ENCODE data around the gene TGFBR3. TPM values are rescaled to one million over a fixed set of nuclear protein-coding genes. Genes with fewer than 3 reads are reported as not detected.

The TGFBR3 gene
- total and polyA plus RNA-seq, 2 of the 8 experiments (the other 6 are each of a cell fraction or from before 2014, with no cell fraction given): 2.0 to 6.1 TPM

GRCh38 chr1:91807921-91808620 lies 77.9 kb downstream of the TGFBR3 start:
- no peak for FAIRE-seq
- ChIA-PET POLR2A (ENCODE audit: partially characterized antibody) (interaction anchor here (0.9 to 1.8 kb wide), 2 partner anchors 9 to 17 kb away, joined by 3 to 5 read pairs; no protein-coding TSS in a partner anchor), CTCF (ENCODE audit: partially characterized antibody) (interaction anchor here (0.8 to 4.9 kb wide), 5 partner anchors 16 to 47 kb away, joined by 3 to 18 read pairs (median 4); no protein-coding TSS in a partner anchor)
- Histone ChIP-seq H4K8ac (ENCODE audit: extremely low read depth, insufficient read depth, low read length) (no peak overlapping the region), H3K14ac (ENCODE audit: insufficient read length) (no peak overlapping the region), H2BK15ac (ENCODE audit: low read length) (no peak overlapping the region), H3K18ac (ENCODE audit: extremely low read depth, low read length) (no peak overlapping the region), H2AK5ac (ENCODE audit: low read depth, low read length) (no peak overlapping the region), H3K9ac (replicated peaks in 1 of 4; ENCODE audit: extremely low read depth in 1 of 4, low read depth in 3 of 4, low read length in 3 of 4) (no peak overlapping the region), H3K36me3 (ENCODE audit: control insufficient read depth in 2 of 4, insufficient read depth in 4 of 4, low read length in 3 of 4) (no peaks in the 10 kb centered on the region), H3K27ac (ENCODE audit: low read depth, low read length) (no peak overlapping the region), H3K9me3 (ENCODE audit: insufficient read depth in 2 of 2, low read depth in 1 of 2, low read length in 1 of 2) (no peaks in the 10 kb centered on the region), H3K56ac (replicated peaks; ENCODE audit: insufficient read length, low read depth, low read length) (no peak overlapping the region), H3K4me3 (ENCODE audit: extremely low read depth in 1 of 4, insufficient read depth in 2 of 4, low read depth in 3 of 4, low read length in 4 of 4) (no peak overlapping the region), H3K79me2 (ENCODE audit: control insufficient read depth in 1 of 2, insufficient read depth in 2 of 2, low read length in 2 of 2) (no peaks in the 10 kb centered on the region), H3K4ac (replicated peaks; ENCODE audit: insufficient read length, low read depth, low read length) (no peak overlapping the region), H2BK20ac (ENCODE audit: low read length) (no peak overlapping the region), H3K4me2 (ENCODE audit: insufficient read depth in 1 of 2, low read depth in 2 of 2, low read length in 2 of 2) (no peak overlapping the region), H3K27me3 (replicated peaks in 1 of 4; ENCODE audit: control insufficient read depth in 3 of 4, extremely low read depth in 1 of 4, insufficient read depth in 3 of 4, low read length in 3 of 4) (no peaks in the 10 kb centered on the region), H3K23ac (ENCODE audit: insufficient read length) (no peak overlapping the region), H2AFZ (ENCODE audit: low read length) (no peak overlapping the region), H3K79me1 (ENCODE audit: low read depth, low read length) (no peaks in the 10 kb centered on the region), H2BK120ac (replicated peaks; ENCODE audit: low read depth, low read length) (no peak overlapping the region), H2BK12ac (ENCODE audit: low read depth, low read length) (no peak overlapping the region), H4K20me1 (replicated peaks in 1 of 2; ENCODE audit: control insufficient read depth in 1 of 2, insufficient read depth in 2 of 2, low read length in 2 of 2) (no peaks in the 10 kb centered on the region), H4K91ac (replicated peaks; ENCODE audit: insufficient read length, low read length) (no peak overlapping the region), H3K23me2 (ENCODE audit: low read depth, low read length) (peaks cover 1% of the 10 kb centered on the region; the same call in 1 of the 2 replicates), H4K5ac (ENCODE audit: insufficient read length, low read depth, low read length) (no peak overlapping the region), H3K4me1 (replicated peaks in 1 of 4; ENCODE audit: control insufficient read depth in 3 of 4, insufficient read depth in 4 of 4, low read length in 3 of 4) (peaks cover 0 to 8% (median 0%) of the 10 kb centered on the region in 4 experiments; a peak in 2 of 7 replicates), H2BK5ac (ENCODE audit: low read depth, low read length) (no peak overlapping the region)
- WGBS, 2 experiments (ENCODE audit: extremely low coverage in 1 of 2, insufficient coverage in 1 of 2, insufficient read length in 1 of 2, insufficient replicate concordance in 2 of 2, low coverage in 1 of 2, low lambda C conversion rate in 2 of 2, missing lambda C conversion rate in 1 of 2): 92% methylated on average over 5 of the region's 5 CpGs; no CpG with 5 or more reads in 1 of the 2 experiments
- DNase-seq (ENCODE audit: low read depth in 1 of 2, low spot score in 2 of 2): no peak
- no peak for TF ChIP-seq POU5F1 (IDR thresholded peaks at IDR 0.05; ENCODE audit: low read depth, low read length)

Data from H1 (cell line).